GM12878 (cell line): ENCODE results near the gene NTN1. TPM values are rescaled to one million over a fixed set of nuclear protein-coding genes. Genes with fewer than 3 reads are reported as not detected.
A peak's percentile ranks its signal among the peaks of the same experiment; 100 is the strongest.

Experiments
- ATAC-seq: fragments of 200-7000 bp; cut with Tn5 transposase; 3 replicates; pipeline ENCODE4 v1.9.1; 2020; ENCODE audit warnings: mild to moderate bottlenecking, moderate library complexity
- BruUV-seq: library from RNA; stranded (reverse); fragments of 400-500 nt; replicated peaks from 2 replicates; lab custom pipeline; 2021; lab: Mats Ljungman, UMichigan
- CTCF ChIA-PET: fragments of 300-600 bp; sonication (Branson Sonifier 250); formaldehyde crosslinking; extraction: SDS; loops from one replicate; lab custom pipeline; 2021; ENCODE audit warnings: inconsistent platforms; lab: Yijun Ruan, JAX
- POLR2A ChIA-PET: fragments of 350-600 bp; formaldehyde crosslinking; extraction: SDS; loops from one replicate; lab custom pipeline; 2021; ENCODE audit warnings: inconsistent platforms; lab: Charles Lee
- RAD21 ChIA-PET: fragments of 300-600 bp; sonication (Branson Sonifier 250); formaldehyde crosslinking; loops from one replicate; lab custom pipeline; 2023; ENCODE audit warnings: antibody characterized with exemption; ENCODE audit not compliant: unreplicated experiment; lab: Charles Lee
- SMC1A ChIA-PET: fragments of 300-600 bp; sonication (Branson Sonifier 250); formaldehyde crosslinking; loops from one replicate; lab custom pipeline; 2023; ENCODE audit not compliant: unreplicated experiment, uncharacterized antibody; lab: Charles Lee
- DNase-seq: peaks from one replicate; pipeline ENCODE4 v3.0.0-alpha.2; 2011; ENCODE audit warnings: low read depth, low spot score
- FAIRE-seq: peaks from 3 replicates; lab custom pipeline; 2011; peaks lifted over from hg19 to GRCh38; lab: Jason Lieb, UNC
- H2AFZ ChIP-seq: 2 replicates; pipeline ENCODE4 v1.6.0; 2011; ENCODE audit warnings: low read depth, low read length, control low read depth; ENCODE audit not compliant: control insufficient read depth
- H3K27ac ChIP-seq: 2 replicates; pipeline ENCODE4 v1.5.1; 2011; ENCODE audit warnings: control low read depth; ENCODE audit not compliant: control insufficient read depth, insufficient read depth
- H3K27me3 ChIP-seq, 2 experiments: replicated peaks in 1 of 2; 2 replicates each; pipeline versions ENCODE4 v1.6.0 to v1.6.1; 2011; ENCODE audit warnings: low read length in 1 of 2; ENCODE audit not compliant: control insufficient read depth in 2 of 2, insufficient read depth in 2 of 2
- H3K36me3 ChIP-seq, 2 experiments: 2 replicates each; pipeline ENCODE4 v1.5.1; 2011; ENCODE audit warnings: low read length in 1 of 2; ENCODE audit not compliant: control insufficient read depth in 2 of 2, insufficient read depth in 2 of 2
- H3K4me1 ChIP-seq: 2 replicates; pipeline ENCODE4 v1.6.1; 2011; ENCODE audit warnings: mild to moderate bottlenecking, low read length, moderate library complexity, mixed read lengths; ENCODE audit not compliant: control insufficient read depth, insufficient read depth
- H3K4me2 ChIP-seq: 2 replicates; pipeline ENCODE4 v1.6.0; 2011; ENCODE audit warnings: control low read depth; ENCODE audit not compliant: control insufficient read depth, insufficient read depth
- H3K4me3 ChIP-seq: fragments of 200-600 bp; sonication (generic); 2 replicates; pipeline ENCODE4 v1.5.1; 2016
- H3K79me2 ChIP-seq: 2 replicates; pipeline ENCODE4 v1.6.0; 2011; ENCODE audit warnings: low read length; ENCODE audit not compliant: control insufficient read depth, insufficient read depth
- H3K9ac ChIP-seq: 2 replicates; pipeline ENCODE4 v1.8.0; 2011; ENCODE audit warnings: low read length, control low read depth, mixed read lengths; ENCODE audit not compliant: control insufficient read depth, insufficient read depth
- H3K9me3 ChIP-seq: replicated peaks from 3 replicates; pipeline ENCODE4 v1.5.1; 2011; ENCODE audit warnings: mild to moderate bottlenecking, low read length; ENCODE audit not compliant: control insufficient read depth, insufficient read depth
- H4K20me1 ChIP-seq: 2 replicates; pipeline ENCODE4 v1.6.0; 2011; ENCODE audit not compliant: control insufficient read depth, insufficient read depth
- CREB1 ChIP-seq: IDR thresholded peaks from 2 replicates; pipeline ENCODE4 v1.6.1; 2012; ENCODE audit warnings: low read depth, mild to moderate bottlenecking, inconsistent platforms
- IKZF1 ChIP-seq: fragments of 450-650 bp; conservative IDR thresholded peaks from 2 replicates; pipeline ENCODE4 v1.6.1; 2017; ENCODE audit warnings: antibody characterized with exemption, mild to moderate bottlenecking
- KLF5 ChIP-seq: fragments of 450-650 bp; IDR thresholded peaks from 2 replicates; pipeline ENCODE4 v1.6.1; 2014; ENCODE audit warnings: mild to moderate bottlenecking; ENCODE audit not compliant: partially characterized antibody
- NFYB ChIP-seq: IDR thresholded peaks from 2 replicates; pipeline ENCODE4 v1.6.1; 2011; ENCODE audit warnings: low read depth, mild to moderate bottlenecking, low read length, improper control_type of control experiment, moderate library complexity; ENCODE audit not compliant: insufficient read depth
- SUZ12 ChIP-seq: fragments of 200-600 bp; sonication (generic); IDR thresholded peaks from one replicate; pipeline ENCODE4 v1.6.1; 2018; ENCODE audit warnings: antibody characterized with exemption, mild to moderate bottlenecking; ENCODE audit not compliant: unreplicated experiment
- WGBS: methylation state at CpG from one replicate; pipeline ENCODE4 v1.1.6; 2016; ENCODE audit warnings: low lambda C conversion rate; ENCODE audit not compliant: insufficient replicate concordance, insufficient coverage; ENCODE audit errors: missing lambda C conversion rate; 5-methylcytosine and 5-hydroxymethylcytosine counted together
- in situ Hi-C: fragments of 300-500 bp; cut with MboI; formaldehyde crosslinking; loops from 9 replicates; pipeline ENCODE4 v1.14.3; 2018; ENCODE audit warnings: mixed read lengths
- intact Hi-C: fragments of 100-400 bp; cut with micrococcal nuclease; formaldehyde crosslinking; loops from one replicate; pipeline ENCODE4 v1.14.2; 2022; ENCODE audit not compliant: unreplicated experiment
- polyA plus RNA-seq, 11 experiments: library from polyadenylated mRNA; depleted of rRNA in 4 of 11; unstranded in 6 of 11; stranded (reverse) in 5 of 11; fragments of >200 nt; fragmentation: Nextera tagmentation in 4 of 11; fragmentation: Illumina TruSeq in 1 of 11; extraction: Ambion mirVana in 4 of 11; extraction: Trizol in 1 of 11; gene quantifications; 1 replicate in 1 of 11; 2 replicates in 10 of 11; pipeline versions ENCODE4 v1.2.1 to v1.2.3, GENCODE V29; 2011 to 2016; ENCODE audit warnings: inconsistent platforms in 2 of 11, missing spikeins in 2 of 11, low read depth in 1 of 11
- total RNA-seq, 4 experiments: library from RNA; depleted of rRNA in 3 of 4; stranded (reverse); fragments of >200 nt in 3 of 4; fragmentation: Illumina TruSeq in 1 of 4; extraction: Trizol in 1 of 4; gene quantifications; 2 replicates each; pipeline versions ENCODE4 v1.2.1 to v1.2.3, GENCODE V29; 2013 to 2021

The NTN1 gene
- total and polyA plus RNA-seq, 10 of the 15 experiments (the other 5 are each of a cell fraction or from before 2014, with no cell fraction given) = 0.02 to 0.89 (median 0.35) TPM

GRCh38 chr17:9003355-9004131 is 17.8 kb upstream of the NTN1 start:
- ATAC-seq (no peak), DNase-seq (no peak)
- no TSS peak for BruUV-seq
- H3K27ac ChIP-seq = no peak overlapping the region
- peaks cover 12 to 19% of the 10 kb centered on the region in 2 experiments for H3K27me3 ChIP-seq
- peak overlapping the region; percentile 69; the same call in 1 of the 2 replicates for H3K4me2 ChIP-seq
- in situ Hi-C loops = no loop called here
- SMC1A ChIA-PET = interaction anchor here (2.1 kb wide), 1 partner anchor 593 kb away, joined by 5 read pairs; no protein-coding TSS in a partner anchor
- no peak overlapping the region for H3K9ac ChIP-seq
- no peak for TF ChIP-seq KLF5
- TF ChIP-seq IKZF1 = no peak; the same call in 1 of the 2 replicates
- no peak for TF ChIP-seq CREB1
- no peak for TF ChIP-seq NFYB
- peak; percentile 95 for TF ChIP-seq SUZ12
- TF ChIP-seq, all 136 proteins: peak for 1
- intact Hi-C loops = no loop called here
- Histone ChIP-seq H4K20me1 (no peaks in the 10 kb centered on the region), H3K9me3 (no peaks in the 10 kb centered on the region; the same call in 1 of the 3 replicates), H3K79me2 (no peaks in the 10 kb centered on the region), H3K36me3 (no peaks in the 10 kb centered on the region), H3K4me1 (peaks cover 6% of the 10 kb centered on the region; the same call in 1 of the 2 replicates), H3K4me3 (no peak overlapping the region; the same call in 1 of the 2 replicates), H2AFZ (no peak overlapping the region)
- no peak for FAIRE-seq
- RAD21 ChIA-PET = interaction anchor here (1.3 to 1.5 kb wide), 2 partner anchors 288 to 519 kb away, joined by 3 to 6 read pairs; no protein-coding TSS in a partner anchor
- WGBS = 14% methylated on average over 64 of the region's 90 CpGs
- POLR2A ChIA-PET = interaction anchor here (0.5 kb wide), 1 partner anchor 95 kb away, joined by 4 read pairs; no protein-coding TSS in a partner anchor
- CTCF ChIA-PET = interaction anchor here (0.5 to 1.6 kb wide), 5 partner anchors 15 to 526 kb away, joined by 3 read pairs; no protein-coding TSS in a partner anchor
